Glomerular visceral epithelial cell (primary cell): ENCODE results near the gene CD247.

Source experiments
- DNase-seq: peaks from one replicate; pipeline ENCODE4 v3.0.0-alpha.2; 2016; ENCODE audit errors: extremely low spot score

Gene CD247

GRCh38 chr1:167463080-167463479 lies 55.2 kb downstream of the CD247 start:
- DNase-seq: no peak

- DNase-seq: no peak
Observed at GRCh38 chr1:167462341-167462740, 56.0 kb downstream of the CD247 start.

- no peak for DNase-seq
Observed at GRCh38 chr1:167460836-167461235, 57.5 kb downstream of the CD247 start.

- DNase-seq: no peak
Observed at GRCh38 chr1:167457936-167458584, 60.3 kb downstream of the CD247 start.

- no peak for DNase-seq
Observed at GRCh38 chr1:167456926-167457325, 61.4 kb downstream of the CD247 start.

GRCh38 chr1:167456524-167456923 lies 61.8 kb downstream of the CD247 start:
- no peak for DNase-seq

GRCh38 chr1:167455786-167456446 lies 62.4 kb downstream of the CD247 start:
- DNase-seq: no peak

- DNase-seq: peak; percentile 65
Observed at GRCh38 chr1:167454894-167455785, 63.2 kb downstream of the CD247 start.

- no peak for DNase-seq
Observed at GRCh38 chr1:167454304-167454893, 63.9 kb downstream of the CD247 start.

GRCh38 chr1:167453123-167453522 lies 65.2 kb downstream of the CD247 start:
- no peak for DNase-seq

GRCh38 chr1:167452483-167452882 lies 65.8 kb downstream of the CD247 start:
- no peak for DNase-seq

- DNase-seq: no peak
Observed at GRCh38 chr1:167450843-167451242, 67.5 kb downstream of the CD247 start.

- no peak for DNase-seq
Observed at GRCh38 chr1:167447521-167448136, 70.7 kb downstream of the CD247 start.

GRCh38 chr1:167446966-167447365 lies 71.4 kb downstream of the CD247 start:
- no peak for DNase-seq

- DNase-seq: no peak
Observed at GRCh38 chr1:167443757-167444156, 74.6 kb downstream of the CD247 start.

- DNase-seq: no peak
Observed at GRCh38 chr1:167442854-167443565, 75.3 kb downstream of the CD247 start.

GRCh38 chr1:167442142-167442848 lies 76.0 kb downstream of the CD247 start:
- peak; percentile 77 for DNase-seq

GRCh38 chr1:167441222-167441621 lies 77.1 kb downstream of the CD247 start:
- no peak for DNase-seq

- no peak for DNase-seq
Observed at GRCh38 chr1:167440776-167441175, 77.6 kb downstream of the CD247 start.

GRCh38 chr1:167440345-167440744 lies 78.0 kb downstream of the CD247 start:
- no peak for DNase-seq
